ENCODE data around the gene CIAO2A. TPM values are rescaled to one million over a fixed set of nuclear protein-coding genes. Genes with fewer than 3 reads are reported as not detected.
"Not testable (repeated sequence)": the region's sequence is repeated elsewhere in the genome, so short reads cannot be mapped to it uniquely, and the experiment has no call there.

CIAO2A gene
- polyA plus RNA-seq, 1 donor from 2014 or later = 156 TPM

- Histone ChIP-seq H3K4me2 (ENCODE audit: low read length) (no peak overlapping the region), H3K27me3 (ENCODE audit: insufficient read depth, low read depth, low read length) (no peaks in the 10 kb centered on the region), H4K20me1 (ENCODE audit: insufficient read depth) (no peaks in the 10 kb centered on the region), H3K9me2 (ENCODE audit: insufficient read depth, low read length) (no peaks in the 10 kb centered on the region), H3K9ac (ENCODE audit: low read length) (no peak overlapping the region), H3K9me3 (ENCODE audit: low read length) (no peaks in the 10 kb centered on the region), H3F3A (ENCODE audit: insufficient read depth, low read length, poor library complexity, severe bottlenecking) (no peaks in the 10 kb centered on the region), H3K27ac (ENCODE audit: low read length) (no peak overlapping the region), H3K4me3 (ENCODE audit: low read length) (no peak overlapping the region), H3K36me3 (ENCODE audit: insufficient read depth, low read length) (no peaks in the 10 kb centered on the region), H3K79me2 (replicated peaks; ENCODE audit: insufficient read depth, low read length) (no peaks in the 10 kb centered on the region), H2AFZ (ENCODE audit: low read depth, low read length) (no peak overlapping the region)
- TF ChIP-seq TAF1 (IDR thresholded peaks at IDR 0.05; ENCODE audit: low read depth) (no peak), MXI1 (conservative IDR thresholded peaks at IDR 0.05; ENCODE audit: poor library complexity, severe bottlenecking) (no peak), SMC3 (conservative IDR thresholded peaks at IDR 0.05; ENCODE audit: poor library complexity) (no peak), RAD21 (conservative IDR thresholded peaks at IDR 0.05) (no peak), EZH2 (IDR thresholded peaks at IDR 0.05; ENCODE audit: borderline replicate concordance, insufficient read depth, low read length, poor library complexity, severe bottlenecking) (no peak), POLR2AphosphoS5 (IDR thresholded peaks at IDR 0.05) (no peak), CTCF (IDR thresholded peaks at IDR 0.05; ENCODE audit: poor library complexity, severe bottlenecking) (no peak), EP300 (conservative IDR thresholded peaks at IDR 0.05; ENCODE audit: poor library complexity, severe bottlenecking) (no peak), REST (IDR thresholded peaks at IDR 0.05; ENCODE audit: borderline replicate concordance) (no peak)
These were observed 27.2 kb downstream of the CIAO2A start for GRCh38 chr15:64066451-64066850.

- no peak overlapping the region for H3K9ac ChIP-seq (ENCODE audit: low read length)
- no peak overlapping the region for H3K4me3 ChIP-seq (ENCODE audit: low read length)
- no peaks in the 10 kb centered on the region for H3K27me3 ChIP-seq (ENCODE audit: insufficient read depth, low read depth, low read length)
- H3K9me2 ChIP-seq (ENCODE audit: insufficient read depth, low read length) = no peaks in the 10 kb centered on the region
- H2AFZ ChIP-seq (ENCODE audit: low read depth, low read length) = no peak overlapping the region
- H3K36me3 ChIP-seq (ENCODE audit: insufficient read depth, low read length) = no peaks in the 10 kb centered on the region
- no peaks in the 10 kb centered on the region for H3F3A ChIP-seq (ENCODE audit: insufficient read depth, low read length, poor library complexity, severe bottlenecking)
- H3K4me2 ChIP-seq (ENCODE audit: low read length) = no peak overlapping the region
- no peaks in the 10 kb centered on the region for H3K9me3 ChIP-seq (ENCODE audit: low read length)
- no peaks in the 10 kb centered on the region for H3K79me2 ChIP-seq (replicated peaks; ENCODE audit: insufficient read depth, low read length)
- no peak overlapping the region for H3K27ac ChIP-seq (ENCODE audit: low read length)
- TF ChIP-seq POLR2AphosphoS5 (IDR thresholded peaks at IDR 0.05) (no peak), TAF1 (IDR thresholded peaks at IDR 0.05; ENCODE audit: low read depth) (no peak), SMC3 (conservative IDR thresholded peaks at IDR 0.05; ENCODE audit: poor library complexity) (no peak), RAD21 (conservative IDR thresholded peaks at IDR 0.05) (no peak), EZH2 (IDR thresholded peaks at IDR 0.05; ENCODE audit: borderline replicate concordance, insufficient read depth, low read length, poor library complexity, severe bottlenecking) (no peak), CTCF (IDR thresholded peaks at IDR 0.05; ENCODE audit: poor library complexity, severe bottlenecking) (no peak), MXI1 (conservative IDR thresholded peaks at IDR 0.05; ENCODE audit: poor library complexity, severe bottlenecking) (no peak), REST (IDR thresholded peaks at IDR 0.05; ENCODE audit: borderline replicate concordance) (no peak), EP300 (conservative IDR thresholded peaks at IDR 0.05; ENCODE audit: poor library complexity, severe bottlenecking) (no peak)
- no peaks in the 10 kb centered on the region for H4K20me1 ChIP-seq (ENCODE audit: insufficient read depth)
These were observed 32.9 kb downstream of the CIAO2A start for GRCh38 chr15:64060716-64061115.

GRCh38 chr15:64059104-64059503 is 34.5 kb downstream of the CIAO2A start:
- not testable (repeated sequence) for H3K9ac ChIP-seq (ENCODE audit: low read length); H3K79me2 ChIP-seq (replicated peaks; ENCODE audit: insufficient read depth, low read length); H3K4me2 ChIP-seq (ENCODE audit: low read length); H3K9me2 ChIP-seq (ENCODE audit: insufficient read depth, low read length); H2AFZ ChIP-seq (ENCODE audit: low read depth, low read length); H3K27me3 ChIP-seq (ENCODE audit: insufficient read depth, low read depth, low read length); H3K9me3 ChIP-seq (ENCODE audit: low read length); H3F3A ChIP-seq (ENCODE audit: insufficient read depth, low read length, poor library complexity, severe bottlenecking); H4K20me1 ChIP-seq (ENCODE audit: insufficient read depth); H3K27ac ChIP-seq (ENCODE audit: low read length); H3K36me3 ChIP-seq (ENCODE audit: insufficient read depth, low read length); H3K4me3 ChIP-seq (ENCODE audit: low read length)

All from neural cell (in vitro differentiated cells).